Measurements from ENCODE around the gene ISCA2.

The ISCA2 gene

GRCh38 chr14:74508292-74508731 lies 14.7 kb downstream of the ISCA2 start:
- DNase-seq (ENCODE audit: low read depth) = no peak
- TF ChIP-seq CTCF (IDR thresholded peaks at IDR 0.05; ENCODE audit: low read depth, low read length, missing control alignments) = no peak
- H3K4me3 ChIP-seq (ENCODE audit: low read depth, low read length) = no peak overlapping the region

- no peak overlapping the region for H3K4me3 ChIP-seq (ENCODE audit: low read depth, low read length)
- no peak for TF ChIP-seq CTCF (IDR thresholded peaks at IDR 0.05; ENCODE audit: low read depth, low read length, missing control alignments)
- no peak for DNase-seq (ENCODE audit: low read depth)
These were observed 15.4 kb downstream of the ISCA2 start for GRCh38 chr14:74508844-74509428.

- TF ChIP-seq CTCF (IDR thresholded peaks at IDR 0.05; ENCODE audit: low read depth, low read length, missing control alignments) = no peak
- no peak overlapping the region for H3K4me3 ChIP-seq (ENCODE audit: low read depth, low read length)
- DNase-seq (ENCODE audit: low read depth) = no peak
These were observed 16.1 kb downstream of the ISCA2 start for GRCh38 chr14:74509587-74510222.

GRCh38 chr14:74510223-74510931 lies 16.8 kb downstream of the ISCA2 start:
- no peak for DNase-seq (ENCODE audit: low read depth)
- TF ChIP-seq CTCF (IDR thresholded peaks at IDR 0.05; ENCODE audit: low read depth, low read length, missing control alignments) = no peak
- no peak overlapping the region for H3K4me3 ChIP-seq (ENCODE audit: low read depth, low read length)

- TF ChIP-seq CTCF (IDR thresholded peaks at IDR 0.05; ENCODE audit: low read depth, low read length, missing control alignments) = no peak
- H3K4me3 ChIP-seq (ENCODE audit: low read depth, low read length) = no peak overlapping the region
- DNase-seq (ENCODE audit: low read depth) = no peak
These were observed 17.4 kb downstream of the ISCA2 start for GRCh38 chr14:74510959-74511409.

- H3K4me3 ChIP-seq (ENCODE audit: low read depth, low read length) = no peak overlapping the region
- no peak for DNase-seq (ENCODE audit: low read depth)
- TF ChIP-seq CTCF (IDR thresholded peaks at IDR 0.05; ENCODE audit: low read depth, low read length, missing control alignments) = no peak
These were observed 18.6 kb downstream of the ISCA2 start for GRCh38 chr14:74511966-74512830.
